SU-DHL-6 (cell line): ENCODE results near the gene SF3B3.

Experiments
- H2AFZ ChIP-seq: fragments of 200-600 bp; sonication (generic); 2 replicates; pipeline ENCODE4 v1.6.1; 2014; ENCODE audit warnings: low read depth, mild to moderate bottlenecking, moderate library complexity, mixed read lengths, antibody characterized with exemption, low read length; ENCODE audit not compliant: severe bottlenecking
- H3F3A ChIP-seq: fragments of 200-600 bp; shearing (Covaris generic); 2 replicates; pipeline ENCODE4 v1.6.0; 2016; ENCODE audit warnings: antibody characterized with exemption, mild to moderate bottlenecking; ENCODE audit not compliant: insufficient read depth
- H3K27ac ChIP-seq: fragments of 200-600 bp; sonication (generic); 2 replicates; pipeline ENCODE4 v1.5.1; 2016; ENCODE audit warnings: low read depth, mild to moderate bottlenecking, low read length, moderate library complexity, mixed read lengths
- H3K27me3 ChIP-seq: fragments of 200-600 bp; sonication (generic), shearing (Covaris generic); 2 replicates; pipeline ENCODE4 v1.6.0; 2014; ENCODE audit warnings: mild to moderate bottlenecking, low read length
- H3K36me3 ChIP-seq: fragments of 200-600 bp; sonication (generic); 2 replicates; pipeline ENCODE4 v1.6.1; 2014; ENCODE audit warnings: mild to moderate bottlenecking, low read length, mixed read lengths
- H3K4me2 ChIP-seq: fragments of 300-600, 200-600 bp; shearing (Covaris generic), sonication (generic); 2 replicates; pipeline ENCODE4 v1.6.0; 2014; ENCODE audit warnings: low read length, low read depth, mild to moderate bottlenecking; ENCODE audit not compliant: poor library complexity, severe bottlenecking
- H3K4me3 ChIP-seq: fragments of 200-600 bp; sonication (generic); 2 replicates; pipeline ENCODE4 v1.5.1; 2014; ENCODE audit warnings: antibody characterized with exemption, low read length, mild to moderate bottlenecking, mixed read lengths; ENCODE audit not compliant: insufficient read depth, poor library complexity, severe bottlenecking
- H3K79me2 ChIP-seq: fragments of 200-600 bp; sonication (generic); 2 replicates; pipeline ENCODE4 v1.6.1; 2014; ENCODE audit warnings: mild to moderate bottlenecking, low read length, moderate library complexity; ENCODE audit not compliant: insufficient read depth
- H3K9ac ChIP-seq: fragments of 200-600 bp; sonication (generic); 2 replicates; pipeline ENCODE4 v1.7.0; 2014; ENCODE audit warnings: mild to moderate bottlenecking, low read length
- H3K9me2 ChIP-seq: fragments of 200-600 bp; sonication (generic); replicated peaks from 2 replicates; pipeline ENCODE4 v1.6.1; 2014; ENCODE audit warnings: low read length; ENCODE audit not compliant: insufficient read depth
- H3K9me3 ChIP-seq: fragments of 200-600 bp; sonication (generic); 2 replicates; pipeline ENCODE4 v1.6.1; 2014; ENCODE audit warnings: low read length, mixed read lengths; ENCODE audit not compliant: insufficient read depth
- H4K20me1 ChIP-seq: fragments of 200-600 bp; sonication (generic); 2 replicates; pipeline ENCODE4 v1.6.1; 2014; ENCODE audit warnings: low read depth, mild to moderate bottlenecking, antibody characterized with exemption, low read length, moderate library complexity, mixed read lengths
- CTCF ChIP-seq: fragments of 200-600 bp; sonication (generic); IDR thresholded peaks from one replicate; pipeline ENCODE4 v1.5.1; 2017; ENCODE audit warnings: antibody characterized with exemption, mild to moderate bottlenecking, low read length, moderate library complexity; ENCODE audit not compliant: insufficient read depth, poor library complexity, severe bottlenecking
- EZH2phosphoT487 ChIP-seq: fragments of 200-600 bp; sonication (generic), shearing (Covaris generic); conservative IDR thresholded peaks from 2 replicates; pipeline ENCODE4 v1.6.1; 2018; ENCODE audit warnings: mild to moderate bottlenecking, antibody characterized with exemption, low read length, moderate library complexity, mixed read lengths

SF3B3 gene

GRCh38 chr16:70494202-70494770, 29.3 kb upstream of the SF3B3 start:
- Histone ChIP-seq H3K36me3 (no peaks in the 10 kb centered on the region), H2AFZ (no peak overlapping the region), H3K27me3 (no peaks in the 10 kb centered on the region), H3K9me2 (no peaks in the 10 kb centered on the region), H3K9ac (no peak overlapping the region), H4K20me1 (no peaks in the 10 kb centered on the region), H3K79me2 (no peaks in the 10 kb centered on the region), H3F3A (no peaks in the 10 kb centered on the region; the same call in 1 of the 2 replicates), H3K27ac (no peak overlapping the region), H3K4me3 (no peak overlapping the region), H3K9me3 (no peaks in the 10 kb centered on the region), H3K4me2 (no peak overlapping the region)
- TF ChIP-seq CTCF = no peak
- no peak for TF ChIP-seq EZH2phosphoT487

- Histone ChIP-seq H3K79me2 (no peaks in the 10 kb centered on the region), H3K9ac (no peak overlapping the region), H3K4me2 (no peak overlapping the region), H3K36me3 (no peaks in the 10 kb centered on the region), H3K27me3 (no peaks in the 10 kb centered on the region), H3K9me3 (no peaks in the 10 kb centered on the region), H3K4me3 (no peak overlapping the region), H4K20me1 (no peaks in the 10 kb centered on the region), H3K9me2 (no peaks in the 10 kb centered on the region), H3F3A (no peaks in the 10 kb centered on the region; the same call in 1 of the 2 replicates), H3K27ac (no peak overlapping the region), H2AFZ (no peak overlapping the region)
- TF ChIP-seq CTCF (no peak), EZH2phosphoT487 (no peak)
These were observed 28.8 kb upstream of the SF3B3 start for GRCh38 chr16:70494777-70495176.

- no peaks in the 10 kb centered on the region for H3K9me2 ChIP-seq
- H3K27ac ChIP-seq = no peak overlapping the region
- H2AFZ ChIP-seq = no peak overlapping the region
- no peak overlapping the region for H3K4me2 ChIP-seq
- H3K4me3 ChIP-seq = no peak overlapping the region
- no peaks in the 10 kb centered on the region for H3K36me3 ChIP-seq
- TF ChIP-seq EZH2phosphoT487 (no peak), CTCF (no peak)
- H3K9ac ChIP-seq = no peak overlapping the region
- no peaks in the 10 kb centered on the region for H3K27me3 ChIP-seq
- no peaks in the 10 kb centered on the region for H3K79me2 ChIP-seq
- no peaks in the 10 kb centered on the region; the same call in 1 of the 2 replicates for H3F3A ChIP-seq
- no peaks in the 10 kb centered on the region for H3K9me3 ChIP-seq
- no peaks in the 10 kb centered on the region for H4K20me1 ChIP-seq
These were observed 28.0 kb upstream of the SF3B3 start for GRCh38 chr16:70495425-70496182.
